ENCODE measurements around the gene SEPTIN6. TPM values are rescaled to one million over a fixed set of nuclear protein-coding genes. Genes with fewer than 3 reads are reported as not detected.

The SEPTIN6 gene
- total and polyA plus RNA-seq, 2 of the 13 experiments (the other 11 are each of a cell fraction or from before 2014, with no cell fraction given): 21.7 to 38.3 TPM

- TF ChIP-seq JUNB (CRISPR knock-in tag; IDR thresholded peaks at IDR 0.05; ENCODE audit: borderline replicate concordance): no peak
- TF ChIP-seq ATF4 (CRISPR knock-in tag; IDR thresholded peaks at IDR 0.05): peak in 1 of 2 experiments; percentile 54; a peak in 1 of 4 replicates
- no peak for TF ChIP-seq FLYWCH1 (CRISPR knock-in tag; IDR thresholded peaks at IDR 0.05)
- no peak for TF ChIP-seq MATR3 (CRISPR knock-in tag; IDR thresholded peaks at IDR 0.05)
- peak; percentile 66 for TF ChIP-seq CEBPG (CRISPR knock-in tag; IDR thresholded peaks at IDR 0.05)
- TF ChIP-seq TBL1XR1 (IDR thresholded peaks at IDR 0.05; ENCODE audit: borderline replicate concordance, low read length, partially characterized antibody): no peak
- no peak for TF ChIP-seq IRX3 (CRISPR knock-in tag; IDR thresholded peaks at IDR 0.05; ENCODE audit: borderline replicate concordance, low read depth)
- TF ChIP-seq SALL2 (CRISPR knock-in tag; IDR thresholded peaks at IDR 0.05): no peak
- no peak for TF ChIP-seq HOMEZ (CRISPR knock-in tag; IDR thresholded peaks at IDR 0.05; ENCODE audit: low read depth)
- no peak for TF ChIP-seq RBFOX2 (IDR thresholded peaks at IDR 0.05; ENCODE audit: low read depth, low read length)
- TF ChIP-seq ZNF30 (CRISPR knock-in tag; IDR thresholded peaks at IDR 0.05): no peak
- TF ChIP-seq ZNF24 (IDR thresholded peaks at IDR 0.05): no peak
Measured at GRCh38 chrX:119736206-119736764, 43.3 kb upstream of the SEPTIN6 start (continued).

All from HepG2 (cell line).